ENCODE results near the gene CEP97. TPM values are rescaled to one million over a fixed set of nuclear protein-coding genes. Genes with fewer than 3 reads are reported as not detected.

CEP97 gene
- total and polyA plus RNA-seq, 2 experiments from 2014 or later: 4.1 to 9.0 TPM

Other genes starting within 250 kb of the CEP97 start
- gene SENP7, start 211.4 kb upstream of the CEP97 start, total RNA-seq: 32.4 and 40.9 TPM in 2 replicates
- 7.7 and 10.1 TPM in 2 replicates for gene SENP7, start 211.4 kb upstream of the CEP97 start, polyA plus RNA-seq
- 36.9 and 42.0 TPM in 2 replicates for gene TRMT10C, start 162.7 kb upstream of the CEP97 start, total RNA-seq
- gene TRMT10C, start 162.7 kb upstream of the CEP97 start, polyA plus RNA-seq: 27.9 and 37.9 TPM in 2 replicates
- gene PCNP, start 150.4 kb upstream of the CEP97 start, total RNA-seq: 133 and 136 TPM in 2 replicates
- 80.8 and 86.4 TPM in 2 replicates for gene PCNP, start 150.4 kb upstream of the CEP97 start, polyA plus RNA-seq
- 19.0 and 20.1 TPM in 2 replicates for gene ZBTB11, start 47.5 kb upstream of the CEP97 start, total RNA-seq
- 4.9 and 5.1 TPM in 2 replicates for gene ZBTB11, start 47.5 kb upstream of the CEP97 start, polyA plus RNA-seq
- 1,543 and 1,615 TPM in 2 replicates for gene RPL24, start 37.9 kb upstream of the CEP97 start, total RNA-seq
- gene RPL24, start 37.9 kb upstream of the CEP97 start, polyA plus RNA-seq: 346 and 401 TPM in 2 replicates
- 5.1 and 5.9 TPM in 2 replicates for gene NXPE3, start 54.6 kb downstream of the CEP97 start, total RNA-seq
- 5.8 and 5.9 TPM in 2 replicates for gene NXPE3, start 54.6 kb downstream of the CEP97 start, polyA plus RNA-seq
- gene NFKBIZ, start 124.9 kb downstream of the CEP97 start, total RNA-seq: 164 and 182 TPM in 2 replicates
- 160 and 192 TPM in 2 replicates for gene NFKBIZ, start 124.9 kb downstream of the CEP97 start, polyA plus RNA-seq

Measured in hepatocyte (in vitro differentiated cells).